Pulmonary artery endothelial cell (primary cell): ENCODE results near the gene ITPR2. TPM values are rescaled to one million over a fixed set of nuclear protein-coding genes. Genes with fewer than 3 reads are reported as not detected.
A peak's percentile ranks its signal among the peaks of the same experiment; 100 is the strongest.
"Not testable (repeated sequence)": the region's sequence is repeated elsewhere in the genome, so short reads cannot be mapped to it uniquely, and the experiment has no call there.

Source experiments
- DNase-seq: peaks from one replicate; pipeline ENCODE4 v3.0.0-alpha.2; 2011; ENCODE audit warnings: low read depth, low spot score
- total RNA-seq: library from RNA; depleted of rRNA; stranded (reverse); fragments of >200 nt; gene quantifications from 2 replicates; pipeline ENCODE4 v1.2.3, GENCODE V29; 2014

ITPR2 gene
- total RNA-seq, 1 donor from 2014 or later = 96.2 TPM

DNA sequence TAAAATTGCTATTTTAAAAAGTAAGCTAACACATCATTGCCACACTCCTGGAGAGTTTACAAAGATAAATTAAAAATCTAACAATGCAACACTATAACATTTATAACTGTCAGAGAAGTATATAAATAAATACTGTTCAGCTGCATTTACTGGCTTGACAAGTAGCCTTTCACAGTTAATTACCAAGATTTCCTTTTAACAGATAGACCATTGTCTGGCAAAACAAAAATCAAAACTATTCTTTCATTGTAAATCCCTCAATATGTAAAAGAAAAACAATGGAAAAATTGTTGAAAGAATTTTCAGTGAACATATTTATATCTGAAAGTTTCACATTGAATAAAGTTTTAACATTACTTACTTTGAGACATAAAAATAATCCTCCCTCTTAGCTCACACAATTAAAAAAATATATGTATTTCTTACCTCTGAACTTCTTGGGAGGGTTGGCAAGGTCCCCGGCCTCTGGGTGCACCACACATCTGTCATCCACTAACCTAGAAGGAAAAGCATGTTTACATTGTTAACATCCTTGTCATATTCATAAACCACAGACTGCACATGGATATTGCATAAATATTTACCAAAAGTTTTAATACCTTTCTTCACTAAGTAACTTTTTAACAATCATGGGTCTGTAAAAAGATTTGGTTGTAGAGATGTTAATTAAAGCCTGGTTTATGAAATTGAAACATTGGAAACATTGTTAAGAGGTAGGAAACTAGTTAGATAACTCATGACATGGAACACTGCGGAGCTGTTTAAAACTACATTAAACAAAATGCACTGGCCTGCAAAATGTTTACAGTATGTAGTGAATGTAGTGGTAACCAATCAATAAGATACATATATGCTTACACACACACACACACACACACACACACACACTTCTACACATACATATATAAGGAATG lies 43.0 kb downstream of the ITPR2 start:
- no peak for DNase-seq

DNA sequence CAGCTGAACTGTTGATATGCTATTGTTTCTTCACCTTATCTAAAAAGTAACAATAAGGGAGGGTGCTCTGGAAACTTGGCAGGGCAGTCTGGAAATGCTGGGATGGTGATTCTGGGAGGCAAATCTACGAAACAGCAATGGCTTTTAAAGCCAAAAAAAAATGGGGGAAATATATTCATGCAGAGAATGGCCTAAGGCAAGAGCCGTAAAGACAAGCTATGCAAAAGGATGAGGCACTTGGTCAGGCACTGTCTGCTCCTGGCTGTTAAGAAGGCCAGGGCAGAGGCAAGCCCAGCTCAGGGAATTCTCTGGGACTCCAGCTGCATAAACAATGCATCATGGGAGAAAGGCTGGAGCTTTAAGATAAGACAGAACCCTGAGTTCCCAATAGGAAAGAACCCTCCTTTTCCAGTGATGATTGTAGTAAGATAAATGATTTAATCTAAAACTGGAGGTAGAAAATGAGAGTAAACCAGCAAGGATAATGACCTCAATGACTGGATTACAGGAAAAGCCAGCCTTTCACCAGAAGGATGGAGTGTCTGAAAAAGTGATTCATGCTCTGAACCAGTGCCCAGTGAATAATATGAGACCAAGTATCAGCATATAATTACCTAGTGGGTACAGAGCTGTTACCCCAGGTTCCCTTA lies 46.0 kb downstream of the ITPR2 start:
- DNase-seq = peak; percentile 82

DNA sequence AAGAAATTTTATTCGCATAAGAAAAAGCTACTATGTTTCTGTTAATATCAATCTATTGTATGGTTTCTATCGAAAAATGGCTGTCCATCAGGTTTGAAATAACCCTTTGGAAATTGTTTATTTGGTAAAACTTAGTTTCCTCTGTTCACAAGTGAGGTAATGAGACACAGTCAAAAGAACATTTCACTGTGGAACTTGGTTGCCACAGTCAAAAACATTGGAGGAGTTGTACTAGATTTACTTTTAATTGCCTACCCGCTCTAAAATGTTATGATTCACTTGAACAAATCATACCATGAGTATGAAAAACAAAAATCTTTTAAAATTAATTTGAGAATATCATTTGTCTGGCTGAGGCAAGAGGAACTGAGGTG lies 46.5 kb downstream of the ITPR2 start:
- DNase-seq = no peak

DNA sequence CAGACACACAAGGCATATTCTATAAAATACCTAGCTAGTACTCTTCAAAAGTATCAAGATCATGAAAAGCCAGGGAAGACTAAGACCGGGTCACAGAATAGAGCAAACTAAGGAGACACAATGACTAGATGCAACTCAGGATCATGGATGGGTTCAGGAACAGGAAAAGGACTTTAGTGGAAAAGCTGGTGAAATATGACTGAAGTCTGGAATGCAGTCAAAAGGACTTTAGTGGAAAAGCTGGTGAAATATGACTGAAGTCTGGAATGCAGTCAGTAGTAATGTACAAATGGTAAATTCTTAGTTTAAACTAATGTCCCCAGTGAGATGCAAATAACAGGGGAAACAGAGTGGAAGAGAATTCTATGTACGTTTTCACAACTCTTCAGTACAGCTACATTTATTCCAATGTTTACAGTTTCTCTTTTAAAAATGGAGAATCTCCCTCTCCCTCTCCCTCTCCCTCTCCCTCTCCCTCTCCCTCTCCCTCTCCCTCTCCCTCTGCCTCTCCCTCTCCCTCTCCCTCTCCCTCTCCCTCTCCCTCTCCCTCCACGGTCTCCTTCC lies 49.1 kb downstream of the ITPR2 start:
- DNase-seq = not testable (repeated sequence)

DNA sequence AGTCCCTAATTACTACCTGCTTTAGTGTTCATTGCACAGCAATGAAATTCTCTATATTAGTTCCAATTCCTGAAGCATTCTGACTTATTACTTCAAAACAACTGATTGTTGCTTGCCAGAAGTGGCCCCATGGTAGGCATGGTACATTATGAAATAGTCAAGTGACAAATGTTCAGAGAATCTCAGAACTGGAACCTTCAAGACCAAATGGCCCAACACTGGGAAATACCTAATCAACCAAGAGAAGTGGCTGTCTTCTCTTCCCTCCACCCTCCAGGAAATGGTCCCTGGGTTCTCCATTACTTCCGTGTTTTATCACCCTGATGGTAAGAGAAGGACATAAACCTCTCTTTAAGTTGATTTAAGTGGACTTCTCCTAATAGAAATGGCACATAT lies 49.9 kb downstream of the ITPR2 start:
- DNase-seq = no peak

DNA sequence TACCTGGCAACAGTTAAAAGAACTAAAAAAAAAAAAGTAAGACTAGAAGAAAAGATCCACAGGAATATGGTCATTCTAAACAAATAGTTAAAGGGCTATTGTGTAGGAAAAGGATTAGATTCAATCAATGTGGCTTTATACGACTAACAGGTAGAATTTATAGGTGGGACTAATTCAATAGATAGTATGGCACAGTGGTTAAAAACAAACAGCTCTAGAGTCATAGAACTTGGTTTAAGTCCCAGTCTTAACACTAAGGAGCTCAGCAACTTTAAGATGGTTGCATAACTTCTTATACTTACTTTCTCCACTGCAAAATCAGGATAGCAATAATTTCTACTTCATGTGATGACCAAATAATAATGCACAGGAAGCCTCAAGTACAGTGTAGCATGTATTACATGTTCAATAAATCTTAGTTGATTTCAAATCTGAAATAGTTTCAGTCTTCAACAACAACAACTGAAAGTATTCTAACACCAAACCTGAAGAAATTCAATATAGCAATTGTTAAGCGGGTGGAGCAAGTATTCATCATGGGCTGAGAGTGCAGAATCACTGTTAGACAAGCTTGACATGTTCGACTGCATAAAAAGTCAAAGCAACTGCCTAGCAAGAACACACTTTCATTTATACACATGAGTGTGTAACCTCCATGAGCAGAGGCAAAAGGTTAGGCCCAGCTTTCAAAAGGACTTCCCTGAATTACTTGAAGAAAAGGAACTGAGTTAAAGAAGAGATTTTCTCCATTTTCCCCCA lies 50.4 kb downstream of the ITPR2 start:
- DNase-seq = no peak

DNA sequence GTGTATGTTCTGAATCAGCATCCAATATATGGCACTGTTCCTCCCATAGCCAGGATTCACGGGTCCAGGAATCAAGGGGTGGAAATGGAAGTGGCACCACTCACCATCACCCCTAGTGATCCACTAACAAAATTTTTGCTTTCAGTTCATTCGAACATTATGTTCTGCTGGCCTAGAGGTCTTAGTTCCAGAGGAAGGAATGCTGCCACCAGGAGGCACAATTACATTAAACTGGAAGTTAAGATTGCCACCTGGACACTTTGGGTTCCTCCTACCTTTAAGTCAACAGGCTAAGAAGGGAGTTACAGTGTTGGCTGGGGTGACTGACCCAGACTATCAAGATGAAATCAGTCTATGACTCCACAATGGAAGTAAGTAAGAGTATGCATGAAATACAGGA lies 52.3 kb downstream of the ITPR2 start:
- not testable (repeated sequence) for DNase-seq

DNA sequence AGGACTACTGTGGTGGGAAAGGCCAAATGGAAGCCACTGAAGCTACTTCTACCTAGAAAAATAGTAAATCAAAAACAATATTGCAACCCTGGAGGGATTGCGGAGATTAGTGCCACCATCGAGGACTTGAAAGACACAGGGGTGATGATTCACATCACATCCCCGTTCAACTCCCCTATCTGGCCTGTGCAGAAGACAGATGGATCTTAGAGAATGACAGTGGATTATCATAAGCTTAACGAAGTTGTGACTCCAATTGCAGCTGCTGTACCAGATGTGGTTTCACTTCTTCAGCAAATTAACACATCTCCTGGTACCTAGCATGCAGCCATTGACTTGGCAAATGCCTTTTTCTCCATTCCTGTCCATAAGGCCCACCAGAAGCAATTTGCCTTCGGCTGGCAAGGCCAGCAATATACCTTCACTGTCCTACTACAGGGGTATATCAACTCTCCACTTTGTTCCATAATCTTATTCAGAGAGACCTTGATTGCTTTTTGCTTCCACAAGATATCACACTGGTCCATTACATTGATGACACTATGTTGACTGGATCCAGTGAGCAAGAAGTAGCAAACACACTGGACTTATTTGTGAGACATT lies 54.7 kb downstream of the ITPR2 start:
- not testable (repeated sequence) for DNase-seq

DNA sequence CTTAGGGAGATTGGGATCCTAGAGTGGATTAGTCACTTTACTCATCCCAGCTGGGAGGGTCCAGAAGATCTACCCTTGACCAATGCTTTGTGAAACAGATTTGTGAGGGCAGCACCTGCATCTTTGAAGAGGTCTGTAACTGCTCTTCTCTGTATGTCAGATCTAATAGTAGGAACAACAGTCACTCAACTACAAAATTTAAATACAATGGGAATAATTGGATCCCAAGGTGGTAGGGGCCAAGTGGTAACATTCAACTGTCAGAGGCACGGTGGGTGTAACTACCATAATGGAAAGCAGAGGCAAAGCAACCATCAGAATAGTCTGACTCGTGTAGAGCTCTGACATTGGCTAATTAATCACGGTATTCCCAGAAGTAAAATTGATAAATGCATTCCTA lies 55.8 kb downstream of the ITPR2 start:
- DNase-seq = no peak

DNA sequence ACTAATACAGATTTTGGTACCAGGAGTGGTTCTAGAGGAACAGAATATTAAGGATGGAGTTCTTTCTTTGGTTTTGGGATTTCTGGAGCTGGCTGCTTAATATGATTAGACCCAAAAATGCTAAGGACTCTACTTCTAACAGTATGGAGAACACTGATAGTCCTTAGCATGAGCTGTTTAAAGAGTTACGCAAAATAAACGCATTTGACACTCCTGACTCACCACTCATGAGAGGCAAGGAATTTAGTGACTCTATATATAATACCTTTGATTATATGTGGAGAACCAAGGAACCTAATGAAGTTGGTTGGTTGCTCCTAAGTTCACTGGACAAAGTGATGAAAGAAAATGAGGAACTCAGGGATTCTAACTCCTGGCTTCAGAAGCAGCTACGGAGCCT lies 57.0 kb downstream of the ITPR2 start:
- DNase-seq = not testable (repeated sequence)

DNA sequence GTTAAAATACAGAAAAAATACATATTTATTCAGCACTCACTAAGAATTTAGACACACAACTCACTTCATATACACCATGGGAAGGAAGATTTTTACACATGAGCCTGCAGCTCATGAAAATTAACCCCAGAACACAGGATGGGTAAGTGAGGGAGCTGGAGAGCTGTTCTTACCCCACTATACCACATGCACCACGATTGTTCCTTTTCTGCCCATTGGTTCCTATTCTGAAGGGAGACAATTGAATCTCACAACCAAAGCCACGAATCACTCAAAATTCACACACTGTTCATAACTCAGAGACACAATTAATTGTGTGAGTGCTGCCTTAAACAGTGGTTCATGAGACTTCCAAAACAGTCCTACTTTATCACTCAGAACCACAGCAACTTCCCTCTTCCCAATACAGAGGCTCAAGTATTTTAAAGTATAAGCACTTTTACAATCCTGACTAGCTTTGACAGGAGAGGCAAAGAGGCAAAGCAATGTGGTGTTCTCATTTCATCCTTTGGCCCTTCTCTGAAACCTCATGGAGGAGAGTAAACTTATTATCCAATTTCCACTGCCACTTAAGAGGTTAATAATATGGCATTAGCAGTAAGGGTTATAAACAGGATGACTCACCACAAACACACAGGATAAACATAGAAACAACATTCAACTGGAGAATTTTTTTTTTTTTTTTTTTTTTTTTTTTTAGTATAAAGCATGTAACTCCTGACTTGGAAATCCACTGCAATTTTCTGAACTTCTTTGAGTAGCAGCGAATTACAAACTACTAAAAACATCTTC lies 59.5 kb downstream of the ITPR2 start:
- DNase-seq = no peak

DNA sequence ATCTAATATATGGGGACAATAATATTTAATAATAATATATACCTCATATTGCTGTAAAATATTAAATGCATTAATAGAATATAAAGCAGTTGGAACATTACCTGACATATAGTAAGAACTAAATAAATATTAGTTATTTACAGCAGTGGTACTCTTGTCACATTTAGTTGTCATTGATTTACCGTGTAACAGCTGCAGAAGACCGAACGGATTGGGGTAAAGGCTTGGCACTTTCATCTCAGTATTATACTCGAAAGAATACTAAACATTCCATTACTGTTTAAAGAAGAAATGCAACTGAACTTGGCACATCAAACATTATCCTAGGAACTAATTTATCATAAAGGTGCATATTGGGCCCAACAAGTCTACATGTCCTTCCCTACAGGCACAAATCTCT lies 61.1 kb downstream of the ITPR2 start:
- DNase-seq = no peak

DNA sequence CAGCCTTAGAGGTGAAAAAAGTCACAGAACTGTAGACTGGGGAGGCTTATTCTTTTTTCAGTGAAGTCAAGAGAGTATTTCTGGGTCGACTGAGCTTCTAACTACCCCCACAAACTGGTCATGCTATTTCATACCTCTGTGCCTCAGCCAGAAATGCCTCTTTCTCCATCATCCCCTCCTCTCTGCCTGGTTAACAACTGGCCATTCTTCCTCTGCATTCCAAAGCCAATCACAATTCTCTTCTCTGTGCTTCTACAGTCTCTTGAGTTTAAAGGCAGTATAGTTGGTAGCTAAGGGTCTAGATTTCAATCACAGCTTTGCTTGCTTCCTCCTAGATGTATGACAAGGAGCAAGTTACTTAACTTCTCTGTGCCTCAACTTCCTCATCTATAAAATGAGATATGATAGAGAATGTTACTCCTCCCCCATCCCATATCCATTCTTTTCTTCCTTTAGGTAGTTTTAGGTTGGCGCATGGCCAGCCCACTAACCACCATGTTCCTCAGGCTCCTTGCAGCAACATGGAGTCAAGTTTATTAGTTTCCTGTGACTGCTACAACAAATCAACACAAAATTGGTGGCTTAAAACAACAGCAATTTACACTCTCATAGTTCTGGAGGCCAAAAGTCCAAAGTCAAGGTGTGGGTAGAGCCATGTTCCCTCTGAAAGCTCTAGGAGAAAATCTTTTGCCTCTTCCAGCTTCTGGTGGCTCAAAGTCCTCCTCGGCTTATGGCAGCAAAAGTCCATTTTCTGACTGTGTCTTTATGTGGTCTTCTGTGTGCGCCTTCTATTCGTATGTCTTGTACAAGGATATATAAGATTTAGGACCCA lies 62.5 kb downstream of the ITPR2 start:
- DNase-seq = no peak

DNA sequence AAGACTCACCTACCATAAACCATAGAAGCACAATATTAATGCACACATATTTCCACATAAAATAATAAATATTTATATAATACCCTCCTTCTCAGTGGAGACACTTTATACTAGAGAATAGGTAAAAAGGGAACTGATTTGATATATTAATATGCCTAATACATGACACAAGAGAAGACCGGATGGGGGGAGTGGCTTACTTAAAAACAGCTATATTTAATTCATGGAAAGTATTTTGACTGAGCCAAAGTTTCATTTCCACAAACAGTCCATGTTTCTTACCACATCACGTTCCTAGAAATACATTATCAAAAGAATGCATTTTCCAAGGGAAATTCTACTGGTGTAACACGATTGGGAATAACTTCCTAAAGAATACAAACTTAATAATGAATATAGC lies 63.4 kb downstream of the ITPR2 start:
- no peak for DNase-seq

DNA sequence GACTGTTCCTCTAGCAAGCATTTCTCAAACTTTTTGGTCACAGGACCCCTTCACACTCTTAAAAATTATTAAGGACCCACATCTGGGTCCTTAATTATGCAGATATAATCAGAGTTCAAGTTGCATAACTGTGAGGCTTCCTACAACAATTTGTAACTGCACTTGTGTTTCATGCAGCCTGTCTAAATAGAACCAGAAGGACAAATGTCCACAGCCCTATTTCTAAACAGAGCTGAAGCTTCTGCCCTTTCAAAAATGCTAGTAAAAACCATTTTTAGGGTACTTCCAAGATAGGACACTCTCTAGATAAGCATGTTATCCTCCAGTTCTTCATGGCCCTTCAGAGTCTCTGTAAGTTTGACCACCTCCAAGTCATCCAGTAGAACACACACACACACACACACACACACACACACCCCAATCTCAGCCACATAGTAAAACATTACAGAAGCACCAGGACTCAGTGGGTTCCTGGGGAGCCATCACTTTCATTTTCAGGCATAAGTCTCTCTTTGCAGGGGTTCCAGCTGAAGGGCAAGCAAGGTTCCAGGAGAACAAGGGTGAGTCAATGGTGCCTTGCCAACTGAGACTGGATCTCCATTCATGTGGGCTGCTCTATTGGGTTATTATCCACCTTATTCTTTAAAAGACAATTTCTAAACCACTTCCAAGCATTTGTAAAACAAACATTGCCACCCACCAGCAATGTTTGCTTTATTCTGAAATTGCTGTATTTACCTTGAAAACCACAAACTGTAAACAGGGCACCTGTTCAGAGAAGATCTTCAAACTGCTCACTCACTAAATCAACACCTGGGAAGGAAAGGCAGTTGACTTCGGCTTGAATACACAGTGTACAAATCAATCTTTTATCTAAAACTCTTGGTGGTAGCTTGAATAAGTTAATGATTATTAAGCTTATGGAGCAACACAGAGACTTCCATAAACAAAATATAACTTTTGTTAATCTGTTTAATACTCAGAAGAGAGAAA lies 64.1 kb downstream of the ITPR2 start:
- DNase-seq = no peak

DNA sequence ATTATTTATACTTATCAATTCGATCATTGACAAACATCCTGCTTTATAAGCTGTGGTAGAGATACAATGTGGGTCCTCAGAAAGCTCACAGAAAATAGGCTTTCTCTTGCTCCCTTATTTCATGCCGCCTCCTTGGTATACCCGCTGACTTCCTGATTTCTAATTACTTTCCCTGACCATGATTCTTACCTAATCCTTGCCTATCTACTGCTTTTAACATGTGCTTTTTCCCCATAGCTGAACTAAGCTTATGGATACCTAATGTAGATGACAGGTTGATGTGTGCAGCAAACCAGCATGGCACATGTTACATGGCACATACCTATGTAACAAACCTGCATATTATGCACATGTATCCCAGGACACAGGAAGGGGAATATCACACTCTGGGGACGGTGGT lies 65.1 kb downstream of the ITPR2 start:
- DNase-seq = no peak

DNA sequence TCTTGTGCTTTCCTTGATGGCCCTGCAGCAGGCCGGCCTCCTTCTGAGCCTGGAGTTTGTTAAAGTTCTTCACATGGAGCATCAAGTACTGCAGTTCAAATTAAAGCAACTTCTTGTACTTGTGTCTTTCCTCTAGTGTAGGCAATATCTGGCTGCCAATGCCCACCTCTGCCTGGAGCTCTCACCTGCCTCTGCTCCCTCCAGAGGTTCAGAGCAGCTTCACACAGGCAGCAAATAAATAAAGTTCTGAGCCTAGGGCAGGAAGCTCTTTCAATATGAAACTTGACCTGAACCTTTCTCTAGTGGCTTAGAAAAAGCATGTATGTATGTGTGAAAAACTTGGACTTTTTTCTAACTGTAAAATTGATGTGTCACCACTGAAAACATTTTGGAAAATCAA lies 65.9 kb downstream of the ITPR2 start:
- no peak for DNase-seq

DNA sequence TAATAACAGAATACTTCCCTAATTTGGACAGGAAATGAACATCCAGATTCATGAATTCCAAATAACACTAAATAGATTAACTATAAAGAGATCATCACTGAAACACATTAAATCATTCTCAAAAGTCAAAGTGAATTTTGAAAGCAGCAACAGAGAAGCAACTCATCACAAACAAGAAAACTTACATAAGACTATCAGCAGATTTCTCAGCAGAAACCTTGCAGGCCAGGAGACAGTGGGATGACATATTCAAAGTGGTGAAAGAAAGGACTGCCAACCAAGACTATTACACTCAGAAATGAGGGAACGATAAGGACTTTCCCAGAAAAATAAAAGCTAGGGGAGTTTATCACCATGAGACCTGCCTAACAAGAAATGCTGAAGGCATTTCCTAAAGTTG lies 70.8 kb downstream of the ITPR2 start:
- DNase-seq = no peak

DNA sequence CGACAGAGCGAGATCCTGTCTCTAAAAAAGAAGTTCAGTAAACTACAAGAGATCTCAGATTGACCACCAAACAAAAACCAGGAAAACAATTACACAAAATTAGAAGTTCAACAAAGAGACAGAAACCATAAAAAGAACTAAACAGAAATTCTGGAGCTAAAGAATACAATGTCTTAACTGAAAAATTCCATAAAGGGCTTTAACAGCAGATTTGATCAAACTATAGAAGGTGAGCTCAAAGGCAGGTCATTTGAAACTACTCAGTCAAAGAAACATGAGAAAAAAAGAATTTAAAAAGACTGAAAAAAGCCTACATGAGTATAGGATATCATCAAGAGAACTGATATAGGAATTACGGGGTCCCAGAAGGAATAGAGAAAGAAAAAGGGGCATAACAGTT lies 71.2 kb downstream of the ITPR2 start:
- DNase-seq = no peak
